Stimulated activated naive B cell treated with anti-CD40 and anti-IgM and Interleukin-4, amounts not matched to agents 10 μg/mL and 1 μg/mL and 100 μg/mL, for 72 hours (primary cell): ENCODE measurements around the gene NFKBIA.
"Not testable (repeated sequence)": the region's sequence is repeated elsewhere in the genome, so short reads cannot be mapped to it uniquely, and the experiment has no call there.

ENCODE experiments used
- ATAC-seq, 2 donors: fragments of 150-1000 bp; cut with Tn5 transposase; replicated peaks; 2 replicates each; pipeline ENCODE4 v1.10.0; 2021; ENCODE audit warnings: moderate library complexity in 1 of 2
- DNase-seq: peaks from one replicate; pipeline ENCODE4 v3.0.0; 2021
- H3K27ac Mint-ChIP-seq: one replicate; pipeline ENCODE4 v1.8.0; 2022; ENCODE audit warnings: mild to moderate bottlenecking, mixed read lengths
- H3K27me3 Mint-ChIP-seq, 2 donors: one replicate each; pipeline ENCODE4 v1.8.0; 2022; ENCODE audit warnings: mixed read lengths in 2 of 2
- H3K36me3 Mint-ChIP-seq, 2 donors: one replicate each; pipeline ENCODE4 v1.8.0; 2022; ENCODE audit warnings: mixed read lengths in 2 of 2, mild to moderate bottlenecking in 1 of 2
- H3K4me1 Mint-ChIP-seq, 2 donors: one replicate each; pipeline ENCODE4 v1.8.0; 2022; ENCODE audit warnings: mixed read lengths in 2 of 2, mild to moderate bottlenecking in 1 of 2
- H3K4me3 Mint-ChIP-seq, 2 donors: one replicate each; pipeline ENCODE4 v1.8.0; 2022; ENCODE audit warnings: mild to moderate bottlenecking in 2 of 2, mixed read lengths in 2 of 2, moderate library complexity in 1 of 2
- H3K9me3 Mint-ChIP-seq, 2 donors: one replicate each; pipeline ENCODE4 v1.8.0; 2022; ENCODE audit warnings: mixed read lengths in 2 of 2, mild to moderate bottlenecking in 1 of 2

NFKBIA gene

DNA sequence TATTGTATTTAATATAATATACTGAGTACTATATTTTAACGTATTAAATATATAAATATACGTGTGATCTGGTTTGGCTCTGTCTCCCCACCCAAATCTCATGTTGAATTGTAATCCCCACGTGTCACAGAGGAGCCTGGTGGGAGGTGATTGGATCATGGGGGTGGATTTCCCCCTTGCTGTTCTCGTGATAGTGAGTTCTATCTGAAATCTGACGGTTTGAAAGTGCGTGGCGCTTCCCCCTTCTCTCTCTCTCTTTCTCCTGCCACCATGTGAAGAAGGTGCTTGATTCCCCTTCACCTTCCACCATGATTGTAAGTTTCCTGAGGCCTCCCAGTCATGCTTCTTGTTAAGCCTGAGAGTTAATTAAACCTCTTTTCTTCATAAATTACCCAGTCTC is 44.9 kb downstream of the NFKBIA start:
- H3K27ac Mint-ChIP-seq: peak overlapping the region; percentile 84
- not testable (repeated sequence) for DNase-seq, ATAC-seq, H3K27me3 Mint-ChIP-seq, H3K36me3 Mint-ChIP-seq, H3K4me3 Mint-ChIP-seq, H3K9me3 Mint-ChIP-seq
- peaks cover 25 to 36% of the 10 kb centered on the region in 2 donors for H3K4me1 Mint-ChIP-seq

GRCh38 chr14:35355981-35356841 is 48.3 kb downstream of the NFKBIA start:
- Mint-ChIP-seq H3K4me1 (peaks cover 27 to 44% of the 10 kb centered on the region in 2 donors), H3K4me3 (no peak overlapping the region)

GRCh38 chr14:35355235-35355634 is 49.3 kb downstream of the NFKBIA start:
- H3K27ac Mint-ChIP-seq, H3K27me3 Mint-ChIP-seq, H3K36me3 Mint-ChIP-seq, ATAC-seq, DNase-seq, H3K4me3 Mint-ChIP-seq, H3K9me3 Mint-ChIP-seq: not testable (repeated sequence)
- H3K4me1 Mint-ChIP-seq: peaks cover 22 to 34% of the 10 kb centered on the region in 2 donors

More at GRCh38 chr14:35355981-35356841, 48.3 kb downstream of the NFKBIA start:
- peak in 1 of 2 donors; percentile 18 for ATAC-seq
- Mint-ChIP-seq H3K27me3 (no peaks in the 10 kb centered on the region), H3K27ac (no peak overlapping the region), H3K36me3 (no peaks in the 10 kb centered on the region), H3K9me3 (no peaks in the 10 kb centered on the region)
- no peak for DNase-seq

DNA sequence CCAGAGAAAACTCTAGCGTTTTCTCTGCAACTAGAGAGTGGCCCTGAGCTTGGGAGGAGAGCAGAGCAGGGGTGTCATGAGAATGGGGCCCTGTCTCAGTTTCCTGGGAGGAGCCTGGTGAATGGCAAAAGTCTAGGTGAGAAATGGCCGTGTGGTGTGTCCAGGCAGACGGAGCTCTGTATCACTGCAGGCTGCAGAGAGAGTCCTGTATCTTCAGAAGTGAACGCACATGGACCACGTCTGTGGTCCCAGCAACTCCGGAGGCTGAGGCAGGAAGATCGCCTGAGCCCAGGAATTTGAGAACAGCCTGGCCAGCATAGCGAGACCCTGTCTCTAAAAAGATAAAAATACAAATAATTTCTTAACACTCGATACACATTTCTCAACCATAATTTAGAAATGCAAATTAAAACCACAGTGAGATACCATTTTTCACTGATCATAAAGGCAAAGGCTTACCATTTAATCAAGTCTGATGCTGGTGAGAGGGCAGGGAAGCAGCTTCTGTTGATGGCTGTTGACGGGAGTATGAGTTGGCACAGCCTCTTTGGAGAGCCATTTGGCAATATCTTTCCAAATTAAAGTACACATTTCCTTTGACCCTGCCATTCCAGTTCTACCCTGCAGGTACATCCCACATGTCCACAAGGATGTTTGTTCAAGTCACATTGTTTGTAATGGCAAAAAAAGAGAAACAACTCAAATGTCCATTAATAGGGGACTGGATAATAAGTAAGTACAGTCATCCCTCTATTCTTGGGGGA is 51.0 kb downstream of the NFKBIA start:
- DNase-seq (no peak), ATAC-seq (no peak)
- Mint-ChIP-seq H3K4me1 (peaks cover 20 to 27% of the 10 kb centered on the region in 2 donors), H3K27me3 (no peaks in the 10 kb centered on the region), H3K36me3 (no peaks in the 10 kb centered on the region), H3K27ac (no peak overlapping the region), H3K4me3 (no peak overlapping the region), H3K9me3 (no peaks in the 10 kb centered on the region)

DNA sequence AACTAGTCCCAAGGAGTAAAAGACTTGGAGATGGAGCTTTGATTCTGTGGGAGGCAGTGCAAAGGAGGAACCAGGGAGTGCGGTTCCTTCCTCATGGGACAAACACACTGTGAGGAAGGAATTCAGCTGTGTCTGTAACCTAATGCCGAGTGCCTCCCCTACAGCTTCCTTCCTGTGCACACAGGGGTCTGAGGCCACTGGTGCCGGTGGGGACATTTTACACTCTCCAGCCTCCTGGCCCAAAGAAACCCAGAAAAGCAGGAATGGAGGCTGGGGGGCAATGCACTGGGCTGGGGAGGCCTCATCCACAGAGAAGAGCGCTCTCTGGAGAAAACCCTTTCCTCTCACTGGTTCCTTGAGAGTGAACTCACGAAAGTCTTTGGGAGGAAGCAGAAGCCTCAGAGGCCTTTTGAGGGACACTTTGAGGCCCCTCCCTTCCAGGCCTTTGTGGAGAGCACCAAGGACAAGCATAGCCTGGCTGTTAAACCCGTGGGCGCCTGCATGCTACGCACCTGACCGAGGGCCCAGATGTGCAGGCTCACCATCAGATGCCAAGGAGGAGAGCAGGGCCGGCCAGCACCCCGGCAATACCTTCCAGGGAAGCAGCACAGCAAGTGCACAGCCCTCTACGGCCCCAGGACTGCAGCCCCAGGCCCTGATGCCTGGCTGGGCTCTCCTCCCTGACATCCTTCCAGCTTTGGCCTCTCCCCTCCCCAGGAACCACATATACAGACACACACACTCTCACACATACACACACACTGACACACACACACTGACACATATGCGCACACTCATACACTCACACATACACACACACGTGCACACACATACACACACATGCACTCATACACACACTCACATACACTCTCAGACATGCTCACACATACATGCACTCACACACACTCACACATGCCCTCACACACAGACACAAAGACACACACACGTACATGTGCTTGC is 52.0 kb downstream of the NFKBIA start:
- Mint-ChIP-seq H3K4me3 (no peak overlapping the region), H3K9me3 (no peaks in the 10 kb centered on the region), H3K27me3 (no peaks in the 10 kb centered on the region), H3K4me1 (peaks cover 22 to 27% of the 10 kb centered on the region in 2 donors), H3K27ac (no peak overlapping the region), H3K36me3 (no peaks in the 10 kb centered on the region)
- DNase-seq (no peak), ATAC-seq (peak; percentile 33 to 34)

DNA sequence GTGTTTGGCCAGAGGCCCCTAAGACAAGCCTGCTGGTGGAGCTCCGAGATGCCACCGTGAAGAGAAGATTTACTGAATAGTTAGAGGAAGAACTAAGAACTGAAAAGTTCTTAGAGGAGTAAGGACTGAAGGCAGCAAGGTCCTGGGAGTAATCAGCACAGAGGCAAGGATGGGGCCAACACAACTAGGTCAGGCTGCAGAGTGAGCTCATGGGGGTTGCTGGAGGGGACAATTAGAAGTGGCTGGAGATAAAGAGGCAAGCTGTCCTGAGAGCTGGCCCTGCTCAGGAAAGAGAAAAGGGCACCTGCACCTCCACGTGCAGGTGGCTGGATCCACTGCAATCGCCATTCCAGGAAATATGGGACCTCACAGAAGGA is 52.7 kb downstream of the NFKBIA start:
- Mint-ChIP-seq H3K27ac (no peak overlapping the region), H3K27me3 (no peaks in the 10 kb centered on the region), H3K9me3 (no peaks in the 10 kb centered on the region), H3K4me3 (no peak overlapping the region), H3K36me3 (no peaks in the 10 kb centered on the region), H3K4me1 (peaks cover 22 to 27% of the 10 kb centered on the region in 2 donors)
- no peak for DNase-seq
- ATAC-seq: no peak
